ENCODE measurements around the gene SWT1.

GRCh38 chr1:185291159-185291558 is 134.2 kb downstream of the SWT1 start:
- TF ChIP-seq, protein P1, sequence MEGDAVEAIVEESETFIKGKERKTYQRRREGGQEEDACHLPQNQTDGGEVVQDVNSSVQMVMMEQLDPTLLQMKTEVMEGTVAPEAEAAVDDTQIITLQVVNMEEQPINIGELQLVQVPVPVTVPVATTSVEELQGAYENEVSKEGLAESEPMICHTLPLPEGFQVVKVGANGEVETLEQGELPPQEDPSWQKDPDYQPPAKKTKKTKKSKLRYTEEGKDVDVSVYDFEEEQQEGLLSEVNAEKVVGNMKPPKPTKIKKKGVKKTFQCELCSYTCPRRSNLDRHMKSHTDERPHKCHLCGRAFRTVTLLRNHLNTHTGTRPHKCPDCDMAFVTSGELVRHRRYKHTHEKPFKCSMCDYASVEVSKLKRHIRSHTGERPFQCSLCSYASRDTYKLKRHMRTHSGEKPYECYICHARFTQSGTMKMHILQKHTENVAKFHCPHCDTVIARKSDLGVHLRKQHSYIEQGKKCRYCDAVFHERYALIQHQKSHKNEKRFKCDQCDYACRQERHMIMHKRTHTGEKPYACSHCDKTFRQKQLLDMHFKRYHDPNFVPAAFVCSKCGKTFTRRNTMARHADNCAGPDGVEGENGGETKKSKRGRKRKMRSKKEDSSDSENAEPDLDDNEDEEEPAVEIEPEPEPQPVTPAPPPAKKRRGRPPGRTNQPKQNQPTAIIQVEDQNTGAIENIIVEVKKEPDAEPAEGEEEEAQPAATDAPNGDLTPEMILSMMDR (IDR thresholded peaks at IDR 0.05), result no peak
- no peak for TF ChIP-seq EP300 (IDR thresholded peaks at IDR 0.05)

Measured in gastroesophageal sphincter (tissue), 3 donors.